ENCODE results near the gene SMURF1. TPM values are rescaled to one million over a fixed set of nuclear protein-coding genes. Genes with fewer than 3 reads are reported as not detected.

SMURF1 gene
- 6.9 and 24.8 TPM in 2 replicates for total RNA-seq (ENCODE audit: low replicate concordance)

GRCh38 chr7:99143853-99144672 is at the start of gene SMURF1:
SMURF1 (minus strand) TSS chr7:99144108; CDS start chr7:99143780, 328 bp downstream.

Other genes with a start within 250 kb of the SMURF1 start
- gene KPNA7, start 64.0 kb upstream of the SMURF1 start, total RNA-seq (ENCODE audit: low replicate concordance) = not detected in 2 replicates
- 0.08 TPM in 1 of 2 replicates, not detected in the other for gene MYH16, start 128.7 kb upstream of the SMURF1 start, total RNA-seq (ENCODE audit: low replicate concordance)
- 163 and 223 TPM in 2 replicates for gene ARPC1A, start 181.8 kb upstream of the SMURF1 start, total RNA-seq (ENCODE audit: low replicate concordance)
- 380 and 552 TPM in 2 replicates for gene ARPC1B, start 230.6 kb upstream of the SMURF1 start, total RNA-seq (ENCODE audit: low replicate concordance)